GM12872 (cell line): Measurements from ENCODE around the gene SLC38A5.
"Not testable (repeated sequence)": the region's sequence is repeated elsewhere in the genome, so short reads cannot be mapped to it uniquely, and the experiment has no call there.

Source experiments
- TF ChIP-seq, protein P1 (sequence below): IDR thresholded peaks from 3 replicates; pipeline ENCODE4 v1.5.1; 2011; ENCODE audit warnings: low read depth, mild to moderate bottlenecking, low read length, moderate library complexity; ENCODE audit not compliant: insufficient read depth

SLC38A5 gene

DNA sequence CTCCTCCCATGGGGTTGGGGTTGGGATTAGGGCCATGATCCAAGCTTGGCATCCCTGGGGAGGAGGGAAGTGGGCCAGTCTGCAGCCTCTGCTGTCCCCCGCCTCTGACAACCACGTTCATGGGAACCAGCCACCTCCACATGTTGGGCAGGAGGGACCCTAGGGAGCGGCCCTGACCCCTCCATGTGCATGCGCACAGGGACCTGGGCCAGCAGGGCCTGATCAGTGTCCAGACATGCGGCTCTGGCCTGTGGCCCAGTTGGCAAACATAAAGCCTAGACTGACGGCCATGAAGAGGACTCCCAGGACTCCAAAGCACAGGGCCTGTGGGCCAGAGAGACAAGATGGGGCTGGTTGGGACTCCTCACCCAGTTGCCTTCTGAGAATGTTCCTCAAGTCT is 11.3 kb downstream of the SLC38A5 start:
- TF ChIP-seq, protein P1, sequence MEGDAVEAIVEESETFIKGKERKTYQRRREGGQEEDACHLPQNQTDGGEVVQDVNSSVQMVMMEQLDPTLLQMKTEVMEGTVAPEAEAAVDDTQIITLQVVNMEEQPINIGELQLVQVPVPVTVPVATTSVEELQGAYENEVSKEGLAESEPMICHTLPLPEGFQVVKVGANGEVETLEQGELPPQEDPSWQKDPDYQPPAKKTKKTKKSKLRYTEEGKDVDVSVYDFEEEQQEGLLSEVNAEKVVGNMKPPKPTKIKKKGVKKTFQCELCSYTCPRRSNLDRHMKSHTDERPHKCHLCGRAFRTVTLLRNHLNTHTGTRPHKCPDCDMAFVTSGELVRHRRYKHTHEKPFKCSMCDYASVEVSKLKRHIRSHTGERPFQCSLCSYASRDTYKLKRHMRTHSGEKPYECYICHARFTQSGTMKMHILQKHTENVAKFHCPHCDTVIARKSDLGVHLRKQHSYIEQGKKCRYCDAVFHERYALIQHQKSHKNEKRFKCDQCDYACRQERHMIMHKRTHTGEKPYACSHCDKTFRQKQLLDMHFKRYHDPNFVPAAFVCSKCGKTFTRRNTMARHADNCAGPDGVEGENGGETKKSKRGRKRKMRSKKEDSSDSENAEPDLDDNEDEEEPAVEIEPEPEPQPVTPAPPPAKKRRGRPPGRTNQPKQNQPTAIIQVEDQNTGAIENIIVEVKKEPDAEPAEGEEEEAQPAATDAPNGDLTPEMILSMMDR = no peak

- TF ChIP-seq, protein P1 = no peak
Observed at GRCh38 chrX:48456628-48457331, 13.3 kb downstream of the SLC38A5 start.

- TF ChIP-seq, protein P1 = no peak
Observed at GRCh38 chrX:48451708-48452107, 18.4 kb downstream of the SLC38A5 start.

DNA sequence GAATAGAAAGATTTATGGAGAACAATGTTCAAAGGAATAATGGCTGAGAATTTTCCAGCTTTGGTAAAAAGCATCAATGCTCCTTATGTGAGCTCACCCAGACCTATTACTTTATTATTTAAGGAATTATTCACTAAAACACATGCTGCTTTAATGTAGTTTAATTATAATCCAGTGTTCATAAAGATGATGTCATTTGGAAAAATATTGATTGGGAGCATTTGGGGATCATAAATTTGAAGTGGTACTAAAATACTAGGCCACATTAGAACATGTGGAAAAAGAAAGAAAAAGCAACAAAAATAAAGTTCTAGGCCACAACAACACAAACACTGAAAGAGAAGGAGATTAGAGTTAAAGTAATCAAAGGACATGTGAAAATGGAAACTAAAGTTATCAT is 20.0 kb downstream of the SLC38A5 start:
- TF ChIP-seq, protein P1 = no peak

- TF ChIP-seq, protein P1 = not testable (repeated sequence)
Observed at GRCh38 chrX:48411860-48412259, 58.2 kb downstream of the SLC38A5 start, which contains the start of gene SSX4B. TSS of gene SSX4B (minus strand) at chrX:48411960. CDS start at chrX:48411372, 588 bp downstream.
